HepG2 (cell line): ENCODE data around the gene SNRNP35. TPM values are rescaled to one million over a fixed set of nuclear protein-coding genes. Genes with fewer than 3 reads are reported as not detected.

Experiments
- ARID3A ChIP-seq: IDR thresholded peaks from 2 replicates; pipeline ENCODE4 v1.6.1; 2012; ENCODE audit warnings: low read depth, low read length, improper control_type of control experiment
- CBX5 ChIP-seq: sonication (generic); formaldehyde crosslinking; IDR thresholded peaks from 2 replicates; pipeline ENCODE4 v1.4.0; 2020; ENCODE audit warnings: missing genetic modification reagents, borderline replicate concordance
- FOXO4 ChIP-seq: sonication (generic); formaldehyde crosslinking; conservative IDR thresholded peaks from 2 replicates; pipeline ENCODE4 v1.8.1; 2023; ENCODE audit warnings: missing genetic modification reagents
- GABPB1 ChIP-seq: IDR thresholded peaks from 2 replicates; pipeline ENCODE4 v1.6.1; 2016; ENCODE audit warnings: mild to moderate bottlenecking, missing genetic modification reagents, moderate library complexity, missing compliant biosample characterization
- ISL2 ChIP-seq: sonication (generic); formaldehyde crosslinking; IDR thresholded peaks from 2 replicates; pipeline ENCODE4 v1.5.0; 2020; ENCODE audit warnings: missing genetic modification reagents
- KIAA2018 ChIP-seq: sonication (generic); formaldehyde crosslinking; IDR thresholded peaks from 2 replicates; pipeline ENCODE4 v1.5.0; 2020; ENCODE audit warnings: mild to moderate bottlenecking, missing genetic modification reagents, borderline replicate concordance
- MEF2D ChIP-seq: sonication (generic); formaldehyde crosslinking; IDR thresholded peaks from 2 replicates; pipeline ENCODE4 v1.5.1; 2020; ENCODE audit warnings: mild to moderate bottlenecking, missing genetic modification reagents
- MIER3 ChIP-seq: IDR thresholded peaks from 2 replicates; pipeline ENCODE4 v1.6.1; 2016; ENCODE audit warnings: missing compliant biosample characterization, borderline replicate concordance
- ZBTB43 ChIP-seq: sonication (generic); formaldehyde crosslinking; conservative IDR thresholded peaks from 2 replicates; pipeline ENCODE4 v1.4.0; 2020; ENCODE audit warnings: missing genetic modification reagents
- ZFP62 ChIP-seq: sonication (generic); formaldehyde crosslinking; IDR thresholded peaks from 2 replicates; pipeline ENCODE4 v1.4.0; 2020; ENCODE audit warnings: missing genetic modification reagents
- ZMAT3 ChIP-seq: sonication (generic); formaldehyde crosslinking; conservative IDR thresholded peaks from 2 replicates; pipeline ENCODE4 v1.7.0; 2021; ENCODE audit warnings: missing genetic modification reagents
- ZNF224 ChIP-seq: sonication (generic); formaldehyde crosslinking; IDR thresholded peaks from 2 replicates; pipeline ENCODE4 v1.5.0; 2020; ENCODE audit warnings: mild to moderate bottlenecking, missing genetic modification reagents
- ZNF512B ChIP-seq: sonication (generic); formaldehyde crosslinking; IDR thresholded peaks from 2 replicates; pipeline ENCODE4 v1.5.1; 2020; ENCODE audit warnings: missing genetic modification reagents, mild to moderate bottlenecking, borderline replicate concordance
- polyA plus RNA-seq, 8 experiments: library from polyadenylated mRNA; depleted of rRNA in 3 of 8; stranded (reverse) in 7 of 8; unstranded in 1 of 8; fragments of >200 nt; fragmentation: Illumina TruSeq in 4 of 8; extraction: Trizol in 4 of 8; gene quantifications; 2 replicates each; pipeline versions ENCODE4 v1.2.1 to v1.2.3, GENCODE V29; 2011 to 2016; ENCODE audit warnings: low read depth in 4 of 8, missing spikeins in 1 of 8, mixed read lengths in 1 of 8; ENCODE audit not compliant: insufficient read depth in 1 of 8
- total RNA-seq, 5 experiments: library from RNA; depleted of rRNA; stranded (reverse); fragments of >200 nt; fragmentation: Illumina TruSeq; extraction: Trizol; gene quantifications; 2 replicates each; pipeline ENCODE4 v1.2.3, GENCODE V29; 2016; ENCODE audit warnings: low read depth in 1 of 5

SNRNP35 gene
- total and polyA plus RNA-seq, 2 of the 13 experiments (the other 11 are each of a cell fraction or from before 2014, with no cell fraction given), result 11.3 to 22.6 TPM

- TF ChIP-seq ARID3A (no peak), ISL2 (peak; percentile 75), KIAA2018 (CRISPR knock-in tag) (no peak), CBX5 (CRISPR knock-in tag) (no peak), ZNF224 (CRISPR knock-in tag) (no peak; the same call in 1 of the 2 replicates), MIER3 (CRISPR knock-in tag) (peak; percentile 25; the same call in 1 of the 2 replicates), ZFP62 (CRISPR knock-in tag) (no peak), ZBTB43 (CRISPR knock-in tag) (peak; percentile 79), GABPB1 (CRISPR knock-in tag) (peak; percentile 71), MEF2D (CRISPR knock-in tag) (peak; percentile 67; the same call in 1 of the 2 replicates), FOXO4 (CRISPR knock-in tag) (0 out of 2 replicates have a peak, but pooled peaks have one; percentile 64), ZNF512B (CRISPR knock-in tag) (0 out of 2 replicates have a peak, but pooled peaks have one; percentile 37), ZMAT3 (0 out of 2 replicates have a peak, but pooled peaks have one; percentile 63)
These were observed 14.5 kb downstream of the SNRNP35 start (continued) for GRCh38 chr12:123472438-123472849.
